Prostate gland (tissue), 2 donors: ENCODE data around the gene THRB.

Source experiments
- CTCF ChIP-seq, 4 experiments: fragments of 200-600 bp in 2 of 4; fragments of 450-650 bp in 2 of 4; sonication (generic) in 2 of 4; IDR thresholded peaks; 1 replicate in 3 of 4; 2 replicates in 1 of 4; pipeline ENCODE4 v1.5.1; 2016 to 2019; ENCODE audit warnings: antibody characterized with exemption in 4 of 4, mild to moderate bottlenecking in 2 of 4, moderate library complexity in 2 of 4
- POLR2A ChIP-seq: fragments of 450-650 bp; IDR thresholded peaks from one replicate; pipeline ENCODE4 v1.6.1; 2016; ENCODE audit warnings: antibody characterized with exemption, mild to moderate bottlenecking
- POLR2AphosphoS5 ChIP-seq: sonication (generic); formaldehyde crosslinking; IDR thresholded peaks from one replicate; pipeline ENCODE4 v1.6.1; 2017; ENCODE audit warnings: antibody characterized with exemption

- TF ChIP-seq POLR2A (no peak), CTCF (IDR thresholded peaks at IDR 0.05) (no peak), POLR2AphosphoS5 (no peak)
These were observed 223.4 kb downstream of the THRB start for GRCh38 chr3:24271228-24271627.
